ENCODE results near the gene LAMB1. TPM values are rescaled to one million over a fixed set of nuclear protein-coding genes. Genes with fewer than 3 reads are reported as not detected.
A peak's percentile ranks its signal among the peaks of the same experiment; 100 is the strongest.

Gene LAMB1
- 410 and 488 TPM in 2 replicates for total RNA-seq

DNA sequence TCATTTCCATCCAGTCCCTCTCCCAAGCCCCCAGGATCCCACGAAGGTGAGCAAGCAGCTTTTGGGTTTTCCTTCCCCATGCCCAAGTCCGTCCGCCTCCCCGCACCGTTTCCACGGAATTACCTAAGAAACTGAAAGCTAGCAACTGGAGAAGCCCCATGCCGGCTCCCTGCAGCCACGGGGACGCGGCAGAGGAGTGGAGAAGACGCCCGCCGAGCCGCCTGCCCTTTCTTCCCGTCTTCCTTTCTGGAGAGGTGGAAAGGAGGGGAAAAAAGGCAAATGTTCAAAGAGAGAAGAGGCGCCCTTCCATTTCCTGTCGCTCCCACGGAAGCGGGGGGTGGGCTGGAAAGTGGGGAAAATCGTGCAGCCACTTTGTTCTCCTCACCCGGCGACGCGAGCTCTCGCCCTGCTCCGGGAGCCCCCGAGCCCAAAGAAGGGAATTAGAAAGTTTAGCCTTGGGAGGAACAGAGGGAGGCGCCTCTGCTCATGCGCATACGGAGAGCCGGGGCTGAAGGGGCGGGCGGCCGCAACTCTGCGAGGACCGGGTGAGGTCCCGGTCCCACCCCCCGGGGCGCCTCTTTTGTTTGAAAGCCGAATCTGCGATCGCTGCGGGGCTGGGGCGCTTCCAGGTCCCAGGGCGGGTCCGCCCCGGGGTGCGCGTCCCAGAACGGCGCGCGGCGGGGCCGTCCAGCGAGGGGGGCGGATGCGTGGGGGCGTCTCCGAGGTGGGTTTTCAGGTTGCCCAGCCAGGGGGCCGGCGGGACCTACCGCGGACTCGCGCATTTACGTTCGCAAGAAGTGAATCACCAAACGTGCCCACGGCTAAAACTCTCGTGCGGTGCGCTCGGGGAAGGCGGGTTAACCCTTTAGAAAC is at the start of gene LAMB1:
Gene LAMB1 (minus strand): TSS at position 436 of the 873 bp plus-strand sequence. CDS start 276 bp downstream, at position 160.
- Histone ChIP-seq H3K79me2 (ENCODE audit: insufficient read depth, low read length) (peaks cover 38% of the 10 kb centered on the region), H3K4me3 (ENCODE audit: insufficient read depth, low read length) (peak within 1 kb of the TSS; percentile 86), H3K9me3 (ENCODE audit: low read depth, low read length) (no peaks in the 10 kb centered on the region), H3K27ac (ENCODE audit: low read depth, low read length) (peak within 1 kb of the TSS; percentile 73), H3K36me3 (ENCODE audit: insufficient read depth, low read length) (peaks cover 19% of the 10 kb centered on the region), H2AFZ (ENCODE audit: low read length) (peak within 1 kb of the TSS; percentile 83), H4K20me1 (ENCODE audit: insufficient read depth, low read length) (no peaks in the 10 kb centered on the region), H3K4me1 (ENCODE audit: insufficient read depth, low read length) (peaks cover 48% of the 10 kb centered on the region), H3K27me3 (ENCODE audit: insufficient read depth, low read length) (peaks cover 3% of the 10 kb centered on the region), H3K4me2 (ENCODE audit: insufficient read depth, low read length) (peak within 1 kb of the TSS; percentile 78)
- DNase-seq (ENCODE audit: insufficient read length, low spot score, missing footprints): peak; percentile 96
- TF ChIP-seq, protein P1, sequence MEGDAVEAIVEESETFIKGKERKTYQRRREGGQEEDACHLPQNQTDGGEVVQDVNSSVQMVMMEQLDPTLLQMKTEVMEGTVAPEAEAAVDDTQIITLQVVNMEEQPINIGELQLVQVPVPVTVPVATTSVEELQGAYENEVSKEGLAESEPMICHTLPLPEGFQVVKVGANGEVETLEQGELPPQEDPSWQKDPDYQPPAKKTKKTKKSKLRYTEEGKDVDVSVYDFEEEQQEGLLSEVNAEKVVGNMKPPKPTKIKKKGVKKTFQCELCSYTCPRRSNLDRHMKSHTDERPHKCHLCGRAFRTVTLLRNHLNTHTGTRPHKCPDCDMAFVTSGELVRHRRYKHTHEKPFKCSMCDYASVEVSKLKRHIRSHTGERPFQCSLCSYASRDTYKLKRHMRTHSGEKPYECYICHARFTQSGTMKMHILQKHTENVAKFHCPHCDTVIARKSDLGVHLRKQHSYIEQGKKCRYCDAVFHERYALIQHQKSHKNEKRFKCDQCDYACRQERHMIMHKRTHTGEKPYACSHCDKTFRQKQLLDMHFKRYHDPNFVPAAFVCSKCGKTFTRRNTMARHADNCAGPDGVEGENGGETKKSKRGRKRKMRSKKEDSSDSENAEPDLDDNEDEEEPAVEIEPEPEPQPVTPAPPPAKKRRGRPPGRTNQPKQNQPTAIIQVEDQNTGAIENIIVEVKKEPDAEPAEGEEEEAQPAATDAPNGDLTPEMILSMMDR (IDR thresholded peaks at IDR 0.05; ENCODE audit: extremely low read depth, low read depth, low read length): no peak

DNA sequence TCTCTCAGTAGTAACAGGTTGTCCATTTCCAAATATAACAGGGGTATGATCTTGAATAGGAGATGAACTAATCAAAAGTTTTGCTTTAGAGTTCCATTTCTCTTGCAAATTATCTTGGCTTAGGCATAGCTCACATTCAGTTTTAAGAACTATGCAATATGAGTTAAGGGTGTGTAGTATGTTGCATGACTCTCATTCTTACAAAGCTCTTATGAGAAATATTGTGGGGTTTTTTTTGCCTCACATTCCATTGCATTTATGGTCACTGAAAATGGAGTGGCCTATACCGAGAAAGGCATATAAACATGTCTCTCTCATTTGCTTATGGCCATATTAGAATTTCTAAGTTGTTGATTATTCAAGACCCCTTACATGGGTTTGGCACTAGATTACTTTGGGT is 48.5 kb upstream of the LAMB1 start:
- no peak overlapping the region for H2AFZ ChIP-seq (ENCODE audit: low read length)
- H3K9me3 ChIP-seq (ENCODE audit: low read depth, low read length): no peaks in the 10 kb centered on the region
- H3K4me3 ChIP-seq (ENCODE audit: insufficient read depth, low read length): no peak overlapping the region
- no peaks in the 10 kb centered on the region for H3K36me3 ChIP-seq (ENCODE audit: insufficient read depth, low read length)
- TF ChIP-seq, protein P1 (IDR thresholded peaks at IDR 0.05; ENCODE audit: extremely low read depth, low read depth, low read length): no peak
- no peaks in the 10 kb centered on the region for H3K4me1 ChIP-seq (ENCODE audit: insufficient read depth, low read length)
- DNase-seq (ENCODE audit: insufficient read length, low spot score, missing footprints): no peak
- H3K79me2 ChIP-seq (ENCODE audit: insufficient read depth, low read length): no peaks in the 10 kb centered on the region
- H4K20me1 ChIP-seq (ENCODE audit: insufficient read depth, low read length): no peaks in the 10 kb centered on the region
- no peak overlapping the region for H3K4me2 ChIP-seq (ENCODE audit: insufficient read depth, low read length)
- H3K27me3 ChIP-seq (ENCODE audit: insufficient read depth, low read length): no peaks in the 10 kb centered on the region
- H3K27ac ChIP-seq (ENCODE audit: low read depth, low read length): no peak overlapping the region

DNA sequence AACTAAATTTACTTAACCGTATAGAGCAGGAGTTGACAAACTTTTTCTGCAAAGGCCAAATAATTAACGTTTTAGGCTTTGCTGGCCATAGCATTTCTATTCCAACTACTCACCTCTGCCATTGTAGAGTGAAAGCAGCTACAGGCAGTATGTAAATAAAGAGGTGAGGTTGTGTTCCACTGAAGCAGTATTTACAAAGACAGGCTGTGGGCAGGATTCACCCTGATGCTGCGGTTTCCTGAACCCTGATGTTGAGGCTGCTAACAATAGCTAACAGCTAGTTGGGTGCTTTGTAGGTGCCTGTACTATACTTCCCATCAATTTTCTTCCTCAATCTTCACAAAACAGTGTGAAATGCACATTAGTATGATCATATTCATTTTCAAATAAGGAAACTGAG is 47.0 kb upstream of the LAMB1 start:
- no peak overlapping the region for H3K27ac ChIP-seq (ENCODE audit: low read depth, low read length)

DNA sequence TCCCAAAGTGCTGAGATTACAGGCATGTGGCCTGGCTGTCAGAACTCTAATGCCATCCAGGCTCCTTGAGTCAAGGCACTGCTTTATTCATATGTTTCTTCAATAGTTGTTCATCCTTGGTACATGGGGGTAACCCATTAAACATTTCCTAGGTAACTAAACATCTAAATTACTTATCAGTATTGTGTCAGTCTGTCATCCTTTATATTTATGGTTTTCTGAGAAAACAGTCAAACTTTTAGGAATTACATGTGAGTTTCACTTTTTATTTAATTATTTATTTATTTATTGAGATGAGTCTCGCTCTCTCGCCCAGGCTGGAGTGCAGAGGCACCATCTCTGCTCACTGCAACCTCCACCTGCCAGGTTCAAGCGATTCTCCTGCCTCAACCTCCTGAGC is 45.5 kb upstream of the LAMB1 start:
- Histone ChIP-seq H4K20me1 (ENCODE audit: insufficient read depth, low read length) (no peaks in the 10 kb centered on the region), H2AFZ (ENCODE audit: low read length) (no peak overlapping the region), H3K36me3 (ENCODE audit: insufficient read depth, low read length) (no peaks in the 10 kb centered on the region), H3K27me3 (ENCODE audit: insufficient read depth, low read length) (no peaks in the 10 kb centered on the region), H3K9me3 (ENCODE audit: low read depth, low read length) (no peaks in the 10 kb centered on the region), H3K27ac (ENCODE audit: low read depth, low read length) (no peak overlapping the region), H3K79me2 (ENCODE audit: insufficient read depth, low read length) (no peaks in the 10 kb centered on the region), H3K4me1 (ENCODE audit: insufficient read depth, low read length) (peaks cover 5% of the 10 kb centered on the region), H3K4me3 (ENCODE audit: insufficient read depth, low read length) (no peak overlapping the region), H3K4me2 (ENCODE audit: insufficient read depth, low read length) (no peak overlapping the region)
- TF ChIP-seq, protein P1 (IDR thresholded peaks at IDR 0.05; ENCODE audit: extremely low read depth, low read depth, low read length): no peak
- no peak for DNase-seq (ENCODE audit: insufficient read length, low spot score, missing footprints)

More for the DNA sequence above, 47.0 kb upstream of the LAMB1 start:
- H3K36me3 ChIP-seq (ENCODE audit: insufficient read depth, low read length): no peaks in the 10 kb centered on the region
- no peak overlapping the region for H2AFZ ChIP-seq (ENCODE audit: low read length)
- H4K20me1 ChIP-seq (ENCODE audit: insufficient read depth, low read length): no peaks in the 10 kb centered on the region
- H3K27me3 ChIP-seq (ENCODE audit: insufficient read depth, low read length): no peaks in the 10 kb centered on the region
- H3K4me2 ChIP-seq (ENCODE audit: insufficient read depth, low read length): no peak overlapping the region
- peaks cover 5% of the 10 kb centered on the region for H3K4me1 ChIP-seq (ENCODE audit: insufficient read depth, low read length)
- DNase-seq (ENCODE audit: insufficient read length, low spot score, missing footprints): no peak
- H3K4me3 ChIP-seq (ENCODE audit: insufficient read depth, low read length): no peak overlapping the region
- no peaks in the 10 kb centered on the region for H3K79me2 ChIP-seq (ENCODE audit: insufficient read depth, low read length)
- H3K9me3 ChIP-seq (ENCODE audit: low read depth, low read length): no peaks in the 10 kb centered on the region
- TF ChIP-seq, protein P1 (IDR thresholded peaks at IDR 0.05; ENCODE audit: extremely low read depth, low read depth, low read length): no peak
